H4 (cell line): ENCODE data around the gene CISD3. TPM values are rescaled to one million over a fixed set of nuclear protein-coding genes. Genes with fewer than 3 reads are reported as not detected.
"Not testable (repeated sequence)": the region's sequence is repeated elsewhere in the genome, so short reads cannot be mapped to it uniquely, and the experiment has no call there.

ENCODE experiments used
- DNase-seq: peaks from one replicate; pipeline ENCODE4 v3.0.0-alpha.2; 2015; ENCODE audit warnings: low spot score
- total RNA-seq: library from RNA; depleted of rRNA; stranded (reverse); fragments of >200 nt; shearing (Covaris generic); gene quantifications from 2 replicates; pipeline ENCODE4 v1.2.3, GENCODE V29; 2014

CISD3 gene
- total RNA-seq, 1 experiment from 2014 or later: 6.7 TPM

DNA sequence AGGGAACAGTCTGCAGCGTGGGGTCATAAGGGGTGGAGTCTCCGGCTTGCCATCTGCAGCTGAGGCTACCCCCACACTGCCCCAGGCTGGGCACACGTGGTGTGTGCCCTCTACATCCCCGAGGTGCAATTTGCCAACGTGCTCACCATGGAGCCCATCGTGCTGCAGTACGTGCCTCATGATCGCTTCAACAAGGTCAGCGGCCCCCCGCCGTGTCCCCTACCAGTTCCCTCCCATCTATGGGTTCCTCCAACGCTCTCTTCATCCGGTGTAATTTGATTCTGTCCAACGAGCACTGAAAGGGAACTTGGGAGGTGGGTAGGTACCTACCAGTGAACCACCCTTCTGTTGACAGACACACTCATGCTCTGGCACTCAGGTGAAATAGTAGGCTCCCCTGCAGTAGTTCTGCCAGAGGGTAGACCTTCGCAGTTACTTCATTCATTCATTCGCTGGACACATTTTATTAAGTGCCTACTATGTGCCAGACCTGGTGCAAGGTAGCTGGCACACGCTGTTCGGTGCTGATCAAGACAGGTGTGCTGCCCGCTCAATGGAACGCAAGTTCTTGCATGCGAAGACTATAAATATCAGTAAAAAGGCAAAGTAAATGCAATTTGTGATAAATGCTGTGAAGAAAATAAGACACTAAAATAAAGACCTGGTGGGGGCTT, 22.3 kb upstream of the CISD3 start:
- no peak for DNase-seq

DNA sequence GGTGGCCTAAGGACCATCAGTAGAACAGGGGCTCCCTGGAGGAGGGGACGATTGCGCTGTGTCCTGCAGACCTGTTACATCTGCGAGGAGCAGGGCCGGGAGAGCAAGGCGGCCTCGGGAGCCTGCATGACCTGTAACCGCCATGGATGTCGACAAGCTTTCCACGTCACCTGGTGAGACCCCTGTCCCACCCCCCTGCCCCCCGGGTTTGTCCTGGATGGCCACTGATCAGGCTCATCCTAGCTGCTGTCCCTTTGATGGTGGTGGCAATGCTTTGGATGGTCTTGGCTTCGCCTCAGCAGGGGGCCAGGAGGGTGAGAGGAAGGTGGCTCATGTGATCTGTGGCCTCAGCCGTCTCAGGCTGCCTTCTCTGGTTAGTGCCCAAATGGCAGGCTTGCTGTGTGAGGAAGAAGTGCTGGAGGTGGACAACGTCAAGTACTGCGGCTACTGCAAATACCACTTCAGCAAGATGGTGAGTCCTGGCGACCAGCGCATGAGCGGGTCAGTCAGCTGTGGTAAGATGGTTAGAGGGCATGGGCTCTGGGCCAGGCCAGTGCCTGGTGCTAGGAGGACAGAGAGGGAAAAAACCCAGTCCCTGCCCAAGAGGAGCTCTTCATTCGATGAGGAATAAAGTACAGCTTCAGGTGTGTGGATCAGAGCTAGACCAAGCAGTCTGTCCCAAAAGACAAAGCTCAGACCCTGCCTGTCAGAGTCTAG, 20.9 kb upstream of the CISD3 start:
- no peak for DNase-seq

DNA sequence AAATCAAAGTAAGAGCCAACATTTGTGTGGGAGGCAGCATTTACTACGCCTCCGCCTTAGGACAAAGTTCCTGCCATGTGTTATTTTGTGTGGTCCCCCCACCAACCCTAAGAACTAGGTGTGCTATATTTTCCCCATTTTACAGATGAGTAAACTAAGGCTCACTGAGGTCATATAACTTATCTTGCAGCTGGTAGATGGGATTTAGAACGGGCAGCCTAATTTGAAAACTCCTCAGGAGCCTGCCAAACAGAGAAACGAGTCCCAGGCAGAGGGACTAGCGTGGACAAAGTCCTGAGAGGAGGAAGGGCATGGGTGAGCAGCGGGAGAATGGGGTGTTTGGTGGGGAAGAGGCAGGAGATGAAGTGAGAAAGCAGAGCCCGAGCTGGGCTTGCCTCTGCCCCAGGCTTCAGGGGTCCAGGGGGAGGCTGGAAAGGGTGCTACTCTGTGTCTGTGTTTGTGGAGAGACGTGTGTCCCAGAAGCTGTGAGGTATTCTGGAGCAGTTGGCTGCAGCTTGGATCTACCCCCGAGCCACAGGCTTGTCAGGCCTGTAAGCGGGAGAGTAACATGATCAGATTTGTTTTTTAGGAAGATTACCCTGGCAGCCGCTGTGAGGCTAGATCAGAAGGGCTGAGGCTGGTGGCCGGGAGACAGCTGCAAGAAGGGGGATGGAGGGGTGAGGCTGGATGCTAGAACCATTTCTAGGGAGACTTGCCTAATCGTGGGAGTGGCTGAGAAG, 20.1 kb upstream of the CISD3 start:
- DNase-seq: no peak

GRCh38 chr17:38710604-38710962, 19.6 kb upstream of the CISD3 start:
- no peak for DNase-seq

DNA sequence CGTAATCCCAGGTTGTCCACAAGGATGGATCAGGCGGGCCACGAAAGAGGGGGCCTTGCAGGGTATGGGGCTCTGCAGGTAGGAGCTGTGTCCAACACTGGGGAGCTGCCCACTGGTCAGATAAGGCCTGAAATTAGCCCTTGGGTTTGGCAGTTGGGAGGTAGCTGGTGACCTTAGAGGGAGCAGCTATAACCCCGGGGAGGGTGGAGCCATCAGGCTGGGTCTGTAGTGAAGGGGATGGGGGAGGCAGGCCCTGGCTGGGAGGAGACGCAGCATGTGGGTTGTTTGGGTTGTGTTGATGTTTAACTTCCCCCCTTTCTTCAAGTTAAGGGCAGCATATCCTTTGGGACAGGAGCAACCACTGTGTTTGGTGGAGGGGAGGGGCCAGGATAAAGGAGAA, 19.2 kb upstream of the CISD3 start:
- DNase-seq: no peak

- no peak for DNase-seq
These were observed 18.2 kb upstream of the CISD3 start for GRCh38 chr17:38711792-38712571.

GRCh38 chr17:38712593-38712992, 17.5 kb upstream of the CISD3 start:
- DNase-seq: no peak

GRCh38 chr17:38713456-38714075, 16.6 kb upstream of the CISD3 start:
- DNase-seq: no peak

- no peak for DNase-seq
These were observed 14.8 kb upstream of the CISD3 start for GRCh38 chr17:38715216-38715943.

DNA sequence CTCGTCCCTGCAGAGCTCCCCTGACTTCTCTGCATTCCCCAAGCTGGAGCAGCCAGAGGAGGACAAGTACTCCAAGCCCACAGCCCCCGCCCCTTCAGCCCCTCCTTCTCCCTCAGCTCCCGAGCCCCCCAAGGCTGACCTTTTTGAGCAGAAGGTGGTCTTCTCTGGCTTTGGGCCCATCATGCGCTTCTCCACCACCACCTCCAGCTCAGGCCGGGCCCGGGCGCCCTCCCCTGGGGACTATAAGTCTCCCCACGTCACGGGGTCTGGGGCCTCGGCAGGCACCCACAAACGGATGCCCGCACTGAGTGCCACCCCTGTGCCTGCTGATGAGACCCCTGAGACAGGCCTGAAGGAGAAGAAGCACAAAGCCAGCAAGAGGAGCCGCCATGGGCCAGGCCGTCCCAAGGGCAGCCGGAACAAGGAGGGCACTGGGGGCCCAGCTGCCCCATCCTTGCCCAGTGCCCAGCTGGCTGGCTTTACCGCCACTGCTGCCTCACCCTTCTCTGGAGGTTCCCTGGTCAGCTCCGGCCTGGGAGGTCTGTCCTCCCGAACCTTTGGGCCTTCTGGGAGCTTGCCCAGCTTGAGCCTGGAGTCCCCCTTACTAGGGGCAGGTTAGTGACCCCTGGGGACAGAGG, 13.7 kb upstream of the CISD3 start:
- no peak for DNase-seq

- no peak for DNase-seq
These were observed 12.9 kb upstream of the CISD3 start for GRCh38 chr17:38717139-38717745.

- no peak for DNase-seq
These were observed 10.7 kb upstream of the CISD3 start for GRCh38 chr17:38719289-38719942.

- DNase-seq: no peak
These were observed 10.0 kb upstream of the CISD3 start for GRCh38 chr17:38719943-38720641.

GRCh38 chr17:38720941-38721340, 9.2 kb upstream of the CISD3 start:
- DNase-seq: no peak

DNA sequence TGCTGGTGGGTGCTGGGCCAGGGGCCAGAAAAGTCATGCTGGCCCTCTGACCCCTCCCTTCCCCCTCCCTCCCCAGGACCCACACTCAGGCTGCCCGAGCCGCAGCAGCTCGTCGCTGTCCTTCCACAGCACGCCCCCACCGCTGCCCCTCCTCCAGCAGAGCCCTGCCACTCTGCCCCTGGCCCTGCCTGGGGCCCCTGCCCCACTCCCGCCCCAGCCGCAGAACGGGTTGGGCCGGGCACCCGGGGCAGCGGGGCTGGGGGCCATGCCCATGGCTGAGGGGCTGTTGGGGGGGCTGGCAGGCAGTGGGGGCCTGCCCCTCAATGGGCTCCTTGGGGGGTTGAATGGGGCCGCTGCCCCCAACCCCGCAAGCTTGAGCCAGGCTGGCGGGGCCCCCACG, 8.3 kb upstream of the CISD3 start:
- no peak for DNase-seq

- peak; percentile 80 for DNase-seq
These were observed 5.7 kb upstream of the CISD3 start for GRCh38 chr17:38724337-38724988.

- DNase-seq: no peak
These were observed 5.1 kb upstream of the CISD3 start for GRCh38 chr17:38725066-38725465.

DNA sequence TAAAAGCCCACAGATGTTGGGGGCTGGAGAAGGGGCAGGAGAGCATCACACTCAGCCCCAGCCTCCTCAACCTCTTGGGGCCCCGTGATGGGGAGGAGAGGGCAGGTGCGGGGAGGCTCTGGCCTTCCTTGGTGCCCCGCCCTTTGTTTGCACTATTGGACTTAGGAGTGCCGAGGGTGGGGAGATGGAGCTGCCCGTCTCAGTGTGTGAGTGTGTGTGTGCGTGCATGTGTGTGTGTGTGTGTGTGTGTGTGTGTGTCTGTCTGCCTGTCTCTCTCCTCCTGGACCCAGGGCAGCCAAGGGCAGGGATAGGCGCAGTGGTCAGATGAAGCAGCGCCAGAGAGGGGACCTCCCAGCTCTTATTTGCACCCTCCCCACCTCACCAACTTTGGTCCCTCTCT, 4.0 kb upstream of the CISD3 start:
- not testable (repeated sequence) for DNase-seq
